Left cardiac atrium (tissue), 4 donors: Measurements from ENCODE around the gene PHACTR2. TPM values are rescaled to one million over a fixed set of nuclear protein-coding genes. Genes with fewer than 3 reads are reported as not detected.
"Not testable (repeated sequence)": the region's sequence is repeated elsewhere in the genome, so short reads cannot be mapped to it uniquely, and the experiment has no call there.

ENCODE experiments used
- ATAC-seq, 2 donors: fragments of 200-7000 bp; cut with Tn5 transposase; one replicate each; pipeline ENCODE4 v1.9.1; 2020; ENCODE audit warnings: mild to moderate bottlenecking in 2 of 2, moderate library complexity in 2 of 2
- DNase-seq: peaks from one replicate; pipeline ENCODE4 v3.0.0-alpha.2; 2020
- intact Hi-C, 2 donors: fragments of 100-400 bp; cut with DNase I; formaldehyde crosslinking; loops; one replicate each; pipeline versions ENCODE4 v1.14.1 to v1.15.1; 2022 to 2023
- total RNA-seq, 2 donors: library from RNA; stranded (reverse); fragmentation: NEBNext Ultra II Directional; extraction: Animal tissue kit (Norgen Biotek cat#: 25700); gene quantifications; one replicate each; pipeline ENCODE4 v1.2.1, GENCODE V29; 2021
- donor health status: DM: no; HTN: yes; CAD: no.
- donor health status: DM: no; HTN: yes; CAD: no; lungs with severe emphysema.
- donor health status: DM: yes; HTN: yes; CAD: no.
- donor health status: Dilated cardiomyopathy.

PHACTR2 gene
- total RNA-seq, 2 donors from 2014 or later = 53.9 to 56.7 TPM

GRCh38 chr6:143786371-143786770 is 108.6 kb downstream of the PHACTR2 start:
- intact Hi-C loops, ATAC-seq, DNase-seq: not testable (repeated sequence)

- intact Hi-C loops = no loop called here
These were observed 114.9 kb downstream of the PHACTR2 start for GRCh38 chr6:143792402-143793279.

DNA sequence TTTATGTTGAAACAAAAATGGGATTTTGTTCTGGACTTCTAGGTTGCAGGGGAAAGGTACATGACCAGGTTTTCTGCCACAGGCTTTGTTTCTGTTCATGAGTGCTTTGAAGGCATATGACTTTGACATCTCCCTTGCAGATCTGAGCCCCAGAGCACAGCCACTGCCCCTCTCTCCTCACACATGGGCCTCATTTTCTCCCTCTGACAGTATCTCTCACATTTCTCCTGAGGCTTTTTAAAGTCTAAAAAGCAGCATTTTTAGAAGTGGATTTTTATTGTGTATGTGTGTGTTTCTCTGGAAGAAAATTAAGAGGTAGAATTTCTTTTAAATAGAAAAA is 115.5 kb downstream of the PHACTR2 start:
- DNase-seq = no peak
- intact Hi-C loops = no loop called here
- ATAC-seq = no peak

More at GRCh38 chr6:143792402-143793279, 114.9 kb downstream of the PHACTR2 start:
- DNase-seq = no peak
- no peak for ATAC-seq

GRCh38 chr6:143796551-143796950 is 118.8 kb downstream of the PHACTR2 start:
- ATAC-seq, intact Hi-C loops, DNase-seq: not testable (repeated sequence)

- DNase-seq, ATAC-seq, intact Hi-C loops: not testable (repeated sequence)
These were observed 120.7 kb downstream of the PHACTR2 start for GRCh38 chr6:143798487-143798886.

- no peak for ATAC-seq
- intact Hi-C loops = no loop called here
- no peak for DNase-seq
These were observed 125.2 kb downstream of the PHACTR2 start for GRCh38 chr6:143802833-143803565.

GRCh38 chr6:143803769-143804568 is 126.2 kb downstream of the PHACTR2 start:
- intact Hi-C loops = no loop called here
- DNase-seq (no peak), ATAC-seq (no peak)

DNA sequence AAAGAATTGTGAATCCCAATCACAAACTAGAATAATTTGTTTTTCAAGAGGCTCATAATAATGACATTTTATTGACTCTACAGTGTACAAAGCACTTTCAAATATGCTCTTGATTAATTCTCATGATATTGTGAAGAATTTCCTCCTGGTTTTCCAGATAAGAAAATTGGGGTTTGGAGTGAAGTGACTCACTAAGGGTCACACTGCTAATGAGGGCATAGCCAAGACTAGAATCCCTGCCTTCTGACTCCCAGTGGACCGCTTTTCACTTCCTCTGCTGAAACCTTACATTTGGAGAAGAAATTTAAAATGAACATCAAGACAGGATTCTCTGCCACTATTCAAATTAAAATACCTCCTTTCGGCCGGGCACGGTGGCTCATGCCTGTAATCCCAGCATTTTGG is 127.1 kb downstream of the PHACTR2 start:
- intact Hi-C loops = no loop called here
- DNase-seq (no peak), ATAC-seq (peak in 1 of 2 donors; percentile 36)

DNA sequence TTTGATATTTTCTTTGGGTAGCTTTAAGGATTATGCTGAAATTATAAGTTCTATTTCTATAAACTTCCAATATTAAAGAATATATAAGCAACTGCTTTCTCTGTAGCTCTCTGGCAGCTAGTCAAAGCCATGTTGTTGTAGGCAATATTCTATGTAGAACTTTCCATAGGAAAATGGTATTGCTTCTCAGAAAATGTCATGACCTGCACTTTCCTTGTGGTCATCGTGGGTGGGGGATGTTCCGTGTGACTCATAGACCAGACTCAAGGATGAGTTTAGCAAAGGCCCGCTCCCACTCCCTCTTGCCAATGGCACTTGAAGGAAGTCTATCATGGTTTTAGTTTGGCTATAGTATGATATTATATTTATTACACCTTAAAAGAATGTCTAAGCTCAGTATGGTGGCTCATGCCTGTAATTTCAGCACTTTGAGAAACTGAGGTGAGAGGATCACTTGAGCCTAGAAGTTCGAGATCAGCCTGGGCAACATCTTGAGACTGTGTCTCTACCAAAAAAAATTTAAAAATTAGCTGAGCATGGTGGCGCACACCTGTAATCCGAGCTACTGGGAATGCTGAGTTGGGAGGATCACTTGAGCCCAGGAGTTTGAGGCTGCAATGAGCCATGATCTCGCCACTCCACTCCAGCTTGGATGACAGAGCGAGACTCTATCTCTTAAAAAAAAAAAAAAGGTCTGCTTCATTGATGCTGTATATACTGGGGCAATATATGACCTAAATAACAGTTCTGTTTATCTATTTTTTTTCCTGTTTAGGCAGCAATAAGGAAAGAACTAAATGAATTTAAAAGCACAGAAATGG is 128.7 kb downstream of the PHACTR2 start:
- intact Hi-C loops = no loop called here
- ATAC-seq = peak; percentile 8 to 73
- DNase-seq = peak; percentile 60

DNA sequence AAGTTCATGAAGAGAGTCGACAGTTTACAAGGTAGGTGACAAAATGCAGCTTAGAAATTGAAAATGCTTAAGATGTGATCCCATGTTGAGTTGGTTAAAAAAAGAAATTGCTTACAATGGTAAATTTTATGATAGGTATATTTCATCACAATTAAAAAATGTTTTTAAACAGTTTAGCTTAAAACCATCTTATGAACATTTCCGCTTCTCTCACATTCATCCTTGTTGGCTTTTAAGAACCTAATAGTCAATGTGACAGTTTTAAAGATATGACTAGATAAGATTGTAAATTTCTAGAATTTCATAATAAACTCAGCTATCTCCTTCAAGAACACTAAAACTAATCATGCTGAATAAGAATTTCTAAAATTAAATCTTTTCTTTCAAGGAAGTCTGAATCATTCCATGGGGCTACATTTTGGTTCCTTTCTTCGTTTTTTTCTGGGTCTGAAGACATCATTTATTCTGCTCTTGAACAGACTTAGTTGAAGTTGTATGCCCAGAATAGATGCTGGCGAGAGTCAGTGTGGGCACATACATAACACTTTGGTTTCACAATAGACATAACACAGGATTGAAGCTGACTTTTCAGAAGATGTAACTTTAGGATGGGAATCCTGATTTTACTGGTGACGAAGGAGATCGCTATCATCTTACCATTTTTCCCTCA is 129.5 kb downstream of the PHACTR2 start:
- intact Hi-C loops = no loop called here
- no peak for ATAC-seq
- DNase-seq = no peak

GRCh38 chr6:143810745-143811144 is 133.0 kb downstream of the PHACTR2 start:
- no peak for DNase-seq
- intact Hi-C loops = no loop called here
- no peak for ATAC-seq

DNA sequence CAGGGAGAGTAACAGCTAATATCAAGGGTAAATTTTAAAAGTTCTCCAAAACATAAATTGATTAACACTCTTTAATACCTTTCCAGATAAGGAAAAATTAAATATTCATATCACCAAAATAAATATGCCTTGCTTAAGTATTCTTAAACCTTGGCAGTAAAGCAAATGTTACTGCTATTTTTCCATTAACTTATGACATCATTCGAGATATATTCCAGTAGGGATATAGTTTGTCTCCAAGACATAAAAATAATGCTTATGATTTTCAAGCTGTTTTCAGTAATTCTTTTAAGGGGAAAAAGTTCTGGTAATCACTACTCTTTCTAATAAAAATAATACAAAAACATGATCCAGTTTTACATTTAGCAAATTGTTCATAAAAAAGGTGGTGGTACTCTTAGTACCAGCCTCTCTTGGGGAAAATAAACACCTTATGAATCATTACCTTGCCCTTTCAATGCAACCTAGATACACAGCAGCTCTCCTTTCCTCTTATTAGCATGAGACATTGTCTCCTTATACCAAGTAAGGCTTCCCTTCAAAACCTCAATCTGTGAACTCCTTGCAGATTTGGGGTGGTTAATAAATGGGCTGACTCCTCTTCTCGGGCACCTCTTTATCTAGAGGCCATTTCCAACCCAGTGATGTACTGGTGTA is 133.9 kb downstream of the PHACTR2 start:
- DNase-seq = no peak
- intact Hi-C loops = no loop called here
- no peak for ATAC-seq

- no peak for ATAC-seq
These were observed 139.9 kb downstream of the PHACTR2 start for GRCh38 chr6:143817621-143818020.

GRCh38 chr6:143821359-143821758 is 143.6 kb downstream of the PHACTR2 start:
- DNase-seq (no peak), ATAC-seq (no peak)
- intact Hi-C loops = no loop called here

More at GRCh38 chr6:143817621-143818020, 139.9 kb downstream of the PHACTR2 start:
- intact Hi-C loops = no loop called here
- DNase-seq = no peak

DNA sequence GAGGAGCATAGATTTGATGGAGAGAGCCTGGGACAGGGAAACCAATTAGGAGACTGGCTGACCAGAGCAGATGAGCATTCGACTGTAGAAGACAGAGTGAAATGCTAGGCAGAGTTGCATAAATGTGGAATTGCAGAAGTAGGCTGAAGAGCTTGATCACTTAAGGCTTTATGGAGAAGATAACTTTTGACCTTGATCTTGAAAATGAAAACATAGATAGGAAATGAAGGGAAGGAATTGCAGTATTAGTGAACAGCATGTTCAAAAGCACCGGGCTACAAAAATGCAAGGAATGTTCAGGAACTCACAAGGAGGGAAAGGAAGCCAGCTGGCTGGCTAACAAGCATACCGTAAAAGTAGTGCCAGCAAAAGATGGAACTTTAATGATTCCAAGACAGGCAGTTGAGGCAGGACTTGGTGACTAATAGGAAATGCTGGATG is 144.8 kb downstream of the PHACTR2 start:
- intact Hi-C loops = no loop called here
- ATAC-seq (peak in 1 of 2 donors; percentile 41), DNase-seq (no peak)

DNA sequence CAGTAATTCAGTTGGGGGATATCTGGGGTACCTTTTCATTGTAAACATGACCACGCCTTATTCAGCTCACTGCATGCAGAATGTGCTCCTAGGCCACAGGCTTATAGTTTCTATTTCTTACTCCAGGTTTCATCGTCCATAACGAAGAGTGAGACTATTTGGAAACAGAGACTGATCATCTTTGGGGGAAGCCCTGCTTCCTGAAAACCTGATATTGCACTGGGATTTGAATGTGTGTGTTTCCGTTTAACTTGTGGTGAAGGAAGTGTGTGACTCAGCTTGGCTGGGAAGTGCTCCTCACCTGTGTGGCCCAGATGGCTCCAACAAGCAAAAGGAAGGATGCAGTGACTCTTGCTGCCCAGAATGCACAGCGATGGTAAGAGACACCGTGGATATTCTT is 145.8 kb downstream of the PHACTR2 start:
- DNase-seq (no peak), ATAC-seq (no peak)
- intact Hi-C loops = no loop called here

DNA sequence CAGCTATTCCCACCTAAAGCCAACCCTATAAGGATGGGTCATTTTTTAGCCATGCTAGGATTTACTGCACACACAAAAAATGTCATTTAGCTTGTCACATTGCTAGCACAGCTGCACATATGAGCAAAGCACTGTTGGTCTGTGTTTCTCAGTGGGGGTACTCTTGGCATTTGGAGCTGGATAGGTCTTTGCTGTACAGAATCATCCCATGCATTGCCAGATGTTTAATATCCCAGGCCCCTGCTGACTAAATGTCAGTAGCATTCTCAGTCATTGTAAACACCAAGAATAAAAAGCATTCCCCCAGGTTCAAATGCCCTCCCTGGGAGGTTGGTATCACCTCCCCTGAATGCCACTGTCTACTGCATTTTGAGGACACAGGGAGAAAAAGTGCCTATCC is 150.8 kb downstream of the PHACTR2 start:
- DNase-seq (no peak), ATAC-seq (no peak)
- intact Hi-C loops = no loop called here

DNA sequence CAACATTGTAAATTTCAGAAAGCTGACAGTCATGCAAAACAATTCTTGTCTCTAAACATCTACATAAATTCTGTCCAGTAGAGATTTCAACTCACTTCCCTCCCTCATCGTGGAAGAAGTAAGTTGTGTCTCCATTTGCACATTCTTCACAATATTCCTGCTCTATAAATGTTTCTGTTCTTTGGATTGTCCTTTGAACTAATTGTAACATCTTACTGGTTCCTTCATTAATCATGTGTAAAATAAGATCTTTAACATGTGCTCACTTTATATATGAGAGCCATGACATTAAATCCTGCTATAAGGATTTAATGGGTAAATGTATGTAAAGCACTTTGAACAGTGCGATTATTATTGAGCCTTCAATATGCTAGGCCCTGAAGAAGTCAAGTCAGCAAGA is 158.4 kb downstream of the PHACTR2 start:
- no peak for ATAC-seq
- no peak for DNase-seq
- intact Hi-C loops = no loop called here
